HL-60 (cell line): Measurements from ENCODE around the gene SCGB3A1.

Source experiments
- CTCF ChIP-seq: IDR thresholded peaks from one replicate; pipeline ENCODE4 v1.5.1; 2011; ENCODE audit warnings: low read length, control low read depth, inconsistent platforms; ENCODE audit not compliant: insufficient read depth
- GABPA ChIP-seq: IDR thresholded peaks from 2 replicates; pipeline ENCODE4 v1.6.1; 2012; ENCODE audit warnings: low read depth
- POLR2AphosphoS5 ChIP-seq: IDR thresholded peaks from 2 replicates; pipeline ENCODE4 v1.6.1; 2012; ENCODE audit warnings: low read depth
- SPI1 ChIP-seq: IDR thresholded peaks from 2 replicates; pipeline ENCODE4 v1.6.1; 2012; ENCODE audit warnings: low read depth, mild to moderate bottlenecking, borderline replicate concordance
- TF ChIP-seq, protein P1 (sequence below): IDR thresholded peaks from 2 replicates; pipeline ENCODE4 v1.6.1; 2012; ENCODE audit warnings: low read depth; ENCODE audit not compliant: insufficient replicate concordance

- no peak for TF ChIP-seq GABPA
- no peak for TF ChIP-seq POLR2AphosphoS5
- TF ChIP-seq CTCF: no peak
- no peak for TF ChIP-seq SPI1
- TF ChIP-seq, protein P1, sequence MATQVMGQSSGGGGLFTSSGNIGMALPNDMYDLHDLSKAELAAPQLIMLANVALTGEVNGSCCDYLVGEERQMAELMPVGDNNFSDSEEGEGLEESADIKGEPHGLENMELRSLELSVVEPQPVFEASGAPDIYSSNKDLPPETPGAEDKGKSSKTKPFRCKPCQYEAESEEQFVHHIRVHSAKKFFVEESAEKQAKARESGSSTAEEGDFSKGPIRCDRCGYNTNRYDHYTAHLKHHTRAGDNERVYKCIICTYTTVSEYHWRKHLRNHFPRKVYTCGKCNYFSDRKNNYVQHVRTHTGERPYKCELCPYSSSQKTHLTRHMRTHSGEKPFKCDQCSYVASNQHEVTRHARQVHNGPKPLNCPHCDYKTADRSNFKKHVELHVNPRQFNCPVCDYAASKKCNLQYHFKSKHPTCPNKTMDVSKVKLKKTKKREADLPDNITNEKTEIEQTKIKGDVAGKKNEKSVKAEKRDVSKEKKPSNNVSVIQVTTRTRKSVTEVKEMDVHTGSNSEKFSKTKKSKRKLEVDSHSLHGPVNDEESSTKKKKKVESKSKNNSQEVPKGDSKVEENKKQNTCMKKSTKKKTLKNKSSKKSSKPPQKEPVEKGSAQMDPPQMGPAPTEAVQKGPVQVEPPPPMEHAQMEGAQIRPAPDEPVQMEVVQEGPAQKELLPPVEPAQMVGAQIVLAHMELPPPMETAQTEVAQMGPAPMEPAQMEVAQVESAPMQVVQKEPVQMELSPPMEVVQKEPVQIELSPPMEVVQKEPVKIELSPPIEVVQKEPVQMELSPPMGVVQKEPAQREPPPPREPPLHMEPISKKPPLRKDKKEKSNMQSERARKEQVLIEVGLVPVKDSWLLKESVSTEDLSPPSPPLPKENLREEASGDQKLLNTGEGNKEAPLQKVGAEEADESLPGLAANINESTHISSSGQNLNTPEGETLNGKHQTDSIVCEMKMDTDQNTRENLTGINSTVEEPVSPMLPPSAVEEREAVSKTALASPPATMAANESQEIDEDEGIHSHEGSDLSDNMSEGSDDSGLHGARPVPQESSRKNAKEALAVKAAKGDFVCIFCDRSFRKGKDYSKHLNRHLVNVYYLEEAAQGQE: no peak
Observed at GRCh38 chr5:180598316-180598701, 7.0 kb upstream of the SCGB3A1 start.
